K562 (cell line): ENCODE results near the gene RGS13.

Source experiments
- MYC ChIP-seq, 2 experiments: fragments of 250-450 bp in 1 of 2; sonication (Bioruptor Pico) in 1 of 2; IDR thresholded peaks; 2 replicates each; pipeline versions ENCODE4 v1.5.1 to v1.6.1; 2012 to 2021; ENCODE audit warnings: low read depth in 2 of 2, borderline replicate concordance in 1 of 2, improper control_type of control experiment in 1 of 2, low read length in 1 of 2, mild to moderate bottlenecking in 1 of 2, moderate library complexity in 1 of 2
- SMAD3 ChIP-seq: fragments of 450-650 bp; formaldehyde crosslinking; conservative IDR thresholded peaks from 2 replicates; pipeline ENCODE4 v1.4.0; 2020; ENCODE audit warnings: mild to moderate bottlenecking
- ZFX ChIP-seq: sonication (generic); formaldehyde crosslinking; IDR thresholded peaks from 2 replicates; pipeline ENCODE4 v1.8.0; 2022; ENCODE audit warnings: mild to moderate bottlenecking, missing genetic modification reagents, moderate library complexity
- ZNF274 ChIP-seq: IDR thresholded peaks from 2 replicates; pipeline ENCODE4 v1.6.1; 2011; ENCODE audit warnings: low read depth, mild to moderate bottlenecking, low read length, moderate library complexity, borderline replicate concordance
- ZNF668 ChIP-seq: fragments of 250-450 bp; sonication (Bioruptor Pico); IDR thresholded peaks from 2 replicates; pipeline ENCODE4 v1.8.0; 2022; ENCODE audit warnings: mild to moderate bottlenecking, inconsistent platforms
- TF ChIP-seq, protein P1 (sequence below), 2 experiments: fragments of 450-650 bp in 1 of 2; IDR thresholded peaks; 2 replicates each; pipeline ENCODE4 v1.6.1; 2011 to 2017; ENCODE audit warnings: low read depth in 2 of 2, antibody characterized with exemption in 1 of 2, borderline replicate concordance in 1 of 2, low read length in 1 of 2, mild to moderate bottlenecking in 1 of 2, mixed read lengths in 1 of 2; ENCODE audit not compliant: control insufficient read depth in 1 of 2
- TF ChIP-seq, protein P2 (sequence below), 3 experiments: IDR thresholded peaks in 2 of 3; conservative IDR thresholded peaks in 1 of 3; 2 replicates each; pipeline ENCODE4 v1.5.1; 2011 to 2012; ENCODE audit warnings: low read length in 3 of 3, mild to moderate bottlenecking in 3 of 3, control low read depth in 2 of 3, improper control_type of control experiment in 1 of 3, inconsistent platforms in 1 of 3, low read depth in 1 of 3, mixed read lengths in 1 of 3, moderate library complexity in 1 of 3; ENCODE audit not compliant: insufficient read depth in 2 of 3
- TF ChIP-seq, protein P3 (sequence below): sonication (generic); formaldehyde crosslinking; IDR thresholded peaks from 2 replicates; pipeline ENCODE4 v1.8.1; 2022; ENCODE audit warnings: missing genetic modification reagents
- TF ChIP-seq, protein P4 (sequence below): sonication (generic); formaldehyde crosslinking; IDR thresholded peaks from 2 replicates; pipeline ENCODE4 v1.8.1; 2023; ENCODE audit warnings: mild to moderate bottlenecking, missing genetic modification reagents, moderate library complexity
- TF ChIP-seq, protein P5 (sequence below): fragments of 450-650 bp; formaldehyde crosslinking; IDR thresholded peaks from 2 replicates; pipeline ENCODE4 v1.4.0; 2022; ENCODE audit warnings: missing genetic modification characterization
- TF ChIP-seq, protein P6 (sequence below): sonication (generic); formaldehyde crosslinking; IDR thresholded peaks from 2 replicates; pipeline ENCODE4 v1.8.0; 2022; ENCODE audit warnings: mild to moderate bottlenecking, missing genetic modification reagents

DNA sequence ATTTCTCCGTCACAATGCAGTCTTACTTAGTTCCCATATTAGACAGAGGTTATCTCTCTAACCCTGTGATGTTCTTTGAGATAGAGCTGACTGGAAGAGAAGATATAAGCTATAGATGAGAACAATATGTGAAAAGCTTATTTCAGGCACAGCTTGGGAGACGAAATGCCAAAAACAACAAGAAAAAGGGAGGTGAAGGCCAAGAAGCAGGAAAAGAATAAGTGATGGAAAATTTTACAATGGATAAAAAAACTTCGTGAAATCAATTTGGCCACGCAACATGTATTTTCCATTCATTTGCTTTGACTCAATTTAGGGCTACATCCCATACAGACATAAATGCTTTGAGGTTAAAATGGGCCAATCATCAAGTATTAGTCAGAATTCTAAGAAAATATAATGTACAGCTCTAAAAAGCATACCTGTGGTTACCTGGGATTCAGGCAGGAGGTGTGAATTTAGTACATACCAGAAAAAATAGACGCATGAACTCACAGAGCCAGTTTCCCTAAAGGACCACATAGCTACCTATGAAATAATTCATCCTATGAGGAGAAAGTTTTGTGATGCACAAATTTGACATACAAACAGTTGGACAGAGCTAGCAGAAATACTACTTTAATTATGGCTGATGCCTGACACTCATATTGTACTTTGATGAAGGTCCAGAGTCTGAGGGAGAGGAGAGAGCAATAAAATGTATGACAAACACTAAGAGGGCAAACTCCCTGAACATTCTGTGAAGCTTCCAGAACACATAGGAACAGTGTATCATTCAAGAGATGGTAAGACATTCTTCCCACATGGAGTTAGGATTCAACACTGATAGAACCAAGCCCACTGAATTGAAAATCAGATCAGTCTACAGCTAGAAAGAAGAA lies 48.3 kb upstream of the RGS13 start:
- no peak for TF ChIP-seq SMAD3 (CRISPR knock-in tag)
- no peak for TF ChIP-seq ZFX
- TF ChIP-seq, protein P1, sequence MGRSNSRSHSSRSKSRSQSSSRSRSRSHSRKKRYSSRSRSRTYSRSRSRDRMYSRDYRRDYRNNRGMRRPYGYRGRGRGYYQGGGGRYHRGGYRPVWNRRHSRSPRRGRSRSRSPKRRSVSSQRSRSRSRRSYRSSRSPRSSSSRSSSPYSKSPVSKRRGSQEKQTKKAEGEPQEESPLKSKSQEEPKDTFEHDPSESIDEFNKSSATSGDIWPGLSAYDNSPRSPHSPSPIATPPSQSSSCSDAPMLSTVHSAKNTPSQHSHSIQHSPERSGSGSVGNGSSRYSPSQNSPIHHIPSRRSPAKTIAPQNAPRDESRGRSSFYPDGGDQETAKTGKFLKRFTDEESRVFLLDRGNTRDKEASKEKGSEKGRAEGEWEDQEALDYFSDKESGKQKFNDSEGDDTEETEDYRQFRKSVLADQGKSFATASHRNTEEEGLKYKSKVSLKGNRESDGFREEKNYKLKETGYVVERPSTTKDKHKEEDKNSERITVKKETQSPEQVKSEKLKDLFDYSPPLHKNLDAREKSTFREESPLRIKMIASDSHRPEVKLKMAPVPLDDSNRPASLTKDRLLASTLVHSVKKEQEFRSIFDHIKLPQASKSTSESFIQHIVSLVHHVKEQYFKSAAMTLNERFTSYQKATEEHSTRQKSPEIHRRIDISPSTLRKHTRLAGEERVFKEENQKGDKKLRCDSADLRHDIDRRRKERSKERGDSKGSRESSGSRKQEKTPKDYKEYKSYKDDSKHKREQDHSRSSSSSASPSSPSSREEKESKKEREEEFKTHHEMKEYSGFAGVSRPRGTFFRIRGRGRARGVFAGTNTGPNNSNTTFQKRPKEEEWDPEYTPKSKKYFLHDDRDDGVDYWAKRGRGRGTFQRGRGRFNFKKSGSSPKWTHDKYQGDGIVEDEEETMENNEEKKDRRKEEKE (IDR thresholded peaks at IDR 0.05; ENCODE audit: borderline replicate concordance in 1 of 2, control insufficient read depth in 1 of 2, low read depth in 2 of 2, low read length in 1 of 2), result no peak
- TF ChIP-seq, protein P2, sequence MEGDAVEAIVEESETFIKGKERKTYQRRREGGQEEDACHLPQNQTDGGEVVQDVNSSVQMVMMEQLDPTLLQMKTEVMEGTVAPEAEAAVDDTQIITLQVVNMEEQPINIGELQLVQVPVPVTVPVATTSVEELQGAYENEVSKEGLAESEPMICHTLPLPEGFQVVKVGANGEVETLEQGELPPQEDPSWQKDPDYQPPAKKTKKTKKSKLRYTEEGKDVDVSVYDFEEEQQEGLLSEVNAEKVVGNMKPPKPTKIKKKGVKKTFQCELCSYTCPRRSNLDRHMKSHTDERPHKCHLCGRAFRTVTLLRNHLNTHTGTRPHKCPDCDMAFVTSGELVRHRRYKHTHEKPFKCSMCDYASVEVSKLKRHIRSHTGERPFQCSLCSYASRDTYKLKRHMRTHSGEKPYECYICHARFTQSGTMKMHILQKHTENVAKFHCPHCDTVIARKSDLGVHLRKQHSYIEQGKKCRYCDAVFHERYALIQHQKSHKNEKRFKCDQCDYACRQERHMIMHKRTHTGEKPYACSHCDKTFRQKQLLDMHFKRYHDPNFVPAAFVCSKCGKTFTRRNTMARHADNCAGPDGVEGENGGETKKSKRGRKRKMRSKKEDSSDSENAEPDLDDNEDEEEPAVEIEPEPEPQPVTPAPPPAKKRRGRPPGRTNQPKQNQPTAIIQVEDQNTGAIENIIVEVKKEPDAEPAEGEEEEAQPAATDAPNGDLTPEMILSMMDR (IDR thresholded peaks at IDR 0.05 in 2 of 3, conservative IDR thresholded peaks at IDR 0.05 in 1 of 3; ENCODE audit: insufficient read depth in 2 of 3, low read depth in 1 of 3, low read length in 3 of 3), result no peak
- TF ChIP-seq, protein P3, sequence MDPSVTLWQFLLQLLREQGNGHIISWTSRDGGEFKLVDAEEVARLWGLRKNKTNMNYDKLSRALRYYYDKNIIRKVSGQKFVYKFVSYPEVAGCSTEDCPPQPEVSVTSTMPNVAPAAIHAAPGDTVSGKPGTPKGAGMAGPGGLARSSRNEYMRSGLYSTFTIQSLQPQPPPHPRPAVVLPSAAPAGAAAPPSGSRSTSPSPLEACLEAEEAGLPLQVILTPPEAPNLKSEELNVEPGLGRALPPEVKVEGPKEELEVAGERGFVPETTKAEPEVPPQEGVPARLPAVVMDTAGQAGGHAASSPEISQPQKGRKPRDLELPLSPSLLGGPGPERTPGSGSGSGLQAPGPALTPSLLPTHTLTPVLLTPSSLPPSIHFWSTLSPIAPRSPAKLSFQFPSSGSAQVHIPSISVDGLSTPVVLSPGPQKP (CRISPR knock-in tag), result no peak
- no peak for TF ChIP-seq ZNF668 (CRISPR knock-in tag)
- no peak for TF ChIP-seq ZNF274
- no peak for TF ChIP-seq MYC (IDR thresholded peaks at IDR 0.05; ENCODE audit: low read depth, low read length)
- TF ChIP-seq MYC (CRISPR knock-in tag; IDR thresholded peaks at IDR 0.05; ENCODE audit: borderline replicate concordance, low read depth), result no peak
- TF ChIP-seq, protein P4, sequence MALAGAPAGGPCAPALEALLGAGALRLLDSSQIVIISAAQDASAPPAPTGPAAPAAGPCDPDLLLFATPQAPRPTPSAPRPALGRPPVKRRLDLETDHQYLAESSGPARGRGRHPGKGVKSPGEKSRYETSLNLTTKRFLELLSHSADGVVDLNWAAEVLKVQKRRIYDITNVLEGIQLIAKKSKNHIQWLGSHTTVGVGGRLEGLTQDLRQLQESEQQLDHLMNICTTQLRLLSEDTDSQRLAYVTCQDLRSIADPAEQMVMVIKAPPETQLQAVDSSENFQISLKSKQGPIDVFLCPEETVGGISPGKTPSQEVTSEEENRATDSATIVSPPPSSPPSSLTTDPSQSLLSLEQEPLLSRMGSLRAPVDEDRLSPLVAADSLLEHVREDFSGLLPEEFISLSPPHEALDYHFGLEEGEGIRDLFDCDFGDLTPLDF (CRISPR knock-in tag), result no peak
- TF ChIP-seq, protein P5, sequence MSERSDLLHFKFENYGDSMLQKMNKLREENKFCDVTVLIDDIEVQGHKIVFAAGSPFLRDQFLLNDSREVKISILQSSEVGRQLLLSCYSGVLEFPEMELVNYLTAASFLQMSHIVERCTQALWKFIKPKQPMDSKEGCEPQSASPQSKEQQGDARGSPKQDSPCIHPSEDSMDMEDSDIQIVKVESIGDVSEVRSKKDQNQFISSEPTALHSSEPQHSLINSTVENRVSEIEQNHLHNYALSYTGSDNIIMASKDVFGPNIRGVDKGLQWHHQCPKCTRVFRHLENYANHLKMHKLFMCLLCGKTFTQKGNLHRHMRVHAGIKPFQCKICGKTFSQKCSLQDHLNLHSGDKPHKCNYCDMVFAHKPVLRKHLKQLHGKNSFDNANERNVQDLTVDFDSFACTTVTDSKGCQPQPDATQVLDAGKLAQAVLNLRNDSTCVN (CRISPR knock-in tag), result no peak
- TF ChIP-seq, protein P6, sequence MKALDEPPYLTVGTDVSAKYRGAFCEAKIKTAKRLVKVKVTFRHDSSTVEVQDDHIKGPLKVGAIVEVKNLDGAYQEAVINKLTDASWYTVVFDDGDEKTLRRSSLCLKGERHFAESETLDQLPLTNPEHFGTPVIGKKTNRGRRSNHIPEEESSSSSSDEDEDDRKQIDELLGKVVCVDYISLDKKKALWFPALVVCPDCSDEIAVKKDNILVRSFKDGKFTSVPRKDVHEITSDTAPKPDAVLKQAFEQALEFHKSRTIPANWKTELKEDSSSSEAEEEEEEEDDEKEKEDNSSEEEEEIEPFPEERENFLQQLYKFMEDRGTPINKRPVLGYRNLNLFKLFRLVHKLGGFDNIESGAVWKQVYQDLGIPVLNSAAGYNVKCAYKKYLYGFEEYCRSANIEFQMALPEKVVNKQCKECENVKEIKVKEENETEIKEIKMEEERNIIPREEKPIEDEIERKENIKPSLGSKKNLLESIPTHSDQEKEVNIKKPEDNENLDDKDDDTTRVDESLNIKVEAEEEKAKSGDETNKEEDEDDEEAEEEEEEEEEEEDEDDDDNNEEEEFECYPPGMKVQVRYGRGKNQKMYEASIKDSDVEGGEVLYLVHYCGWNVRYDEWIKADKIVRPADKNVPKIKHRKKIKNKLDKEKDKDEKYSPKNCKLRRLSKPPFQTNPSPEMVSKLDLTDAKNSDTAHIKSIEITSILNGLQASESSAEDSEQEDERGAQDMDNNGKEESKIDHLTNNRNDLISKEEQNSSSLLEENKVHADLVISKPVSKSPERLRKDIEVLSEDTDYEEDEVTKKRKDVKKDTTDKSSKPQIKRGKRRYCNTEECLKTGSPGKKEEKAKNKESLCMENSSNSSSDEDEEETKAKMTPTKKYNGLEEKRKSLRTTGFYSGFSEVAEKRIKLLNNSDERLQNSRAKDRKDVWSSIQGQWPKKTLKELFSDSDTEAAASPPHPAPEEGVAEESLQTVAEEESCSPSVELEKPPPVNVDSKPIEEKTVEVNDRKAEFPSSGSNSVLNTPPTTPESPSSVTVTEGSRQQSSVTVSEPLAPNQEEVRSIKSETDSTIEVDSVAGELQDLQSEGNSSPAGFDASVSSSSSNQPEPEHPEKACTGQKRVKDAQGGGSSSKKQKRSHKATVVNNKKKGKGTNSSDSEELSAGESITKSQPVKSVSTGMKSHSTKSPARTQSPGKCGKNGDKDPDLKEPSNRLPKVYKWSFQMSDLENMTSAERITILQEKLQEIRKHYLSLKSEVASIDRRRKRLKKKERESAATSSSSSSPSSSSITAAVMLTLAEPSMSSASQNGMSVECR (CRISPR knock-in tag), result no peak
